Measurements from ENCODE around the gene BORCS6. TPM values are rescaled to one million over a fixed set of nuclear protein-coding genes. Genes with fewer than 3 reads are reported as not detected.
A peak's percentile ranks its signal among the peaks of the same experiment; 100 is the strongest.

BORCS6 gene
- total and polyA plus RNA-seq, 9 of the 15 experiments (the other 6 are each of a cell fraction or from before 2014, with no cell fraction given) = 0.01 to 7.4 (median 2.3) TPM

GRCh38 chr17:8187517-8188262, 2.3 kb downstream of the BORCS6 start (continued):
- TF ChIP-seq MYC (IDR thresholded peaks at IDR 0.05; ENCODE audit: low read depth, low read length) (peak; percentile 49), MYC (CRISPR knock-in tag; IDR thresholded peaks at IDR 0.05; ENCODE audit: borderline replicate concordance, low read depth) (no peak; the same call in 1 of the 2 replicates), ZNF212 (CRISPR knock-in tag; IDR thresholded peaks at IDR 0.05) (no peak), RBM15 (IDR thresholded peaks at IDR 0.05; ENCODE audit: insufficient read depth, low read length) (no peak), TAF7 (tag; IDR thresholded peaks at IDR 0.05) (no peak), PATZ1 (CRISPR knock-in tag; IDR thresholded peaks at IDR 0.05; ENCODE audit: borderline replicate concordance) (no peak), ZZZ3 (IDR thresholded peaks at IDR 0.05) (no peak), KDM1A (IDR thresholded peaks at IDR 0.05) (peak in 1 of 2 experiments; percentile 17; a peak in 1 of 4 replicates), NFE2L1 (tag; IDR thresholded peaks at IDR 0.05; ENCODE audit: borderline replicate concordance, low read depth) (no peak), RFX1 (IDR thresholded peaks at IDR 0.05) (no peak; the same call in 1 of the 2 replicates), POLR2AphosphoS5 (IDR thresholded peaks at IDR 0.05; ENCODE audit: control insufficient read depth, insufficient read depth, low read depth, low read length) (peak; percentile 32; the same call in 1 of the 2 replicates), TRIM24 (IDR thresholded peaks at IDR 0.05) (0 out of 4 replicates have a peak, but pooled peaks of 1 of the 2 experiments have one; percentile 17), ESRRB (CRISPR knock-in tag; IDR thresholded peaks at IDR 0.05; ENCODE audit: borderline replicate concordance) (no peak), SRSF9 (IDR thresholded peaks at IDR 0.05; ENCODE audit: borderline replicate concordance, low read depth, low read length) (no peak), ZNF561 (CRISPR knock-in tag; conservative IDR thresholded peaks at IDR 0.05) (no peak), TCFL5 (CRISPR knock-in tag; conservative IDR thresholded peaks at IDR 0.05) (no peak), SIN3A (IDR thresholded peaks at IDR 0.05; ENCODE audit: borderline replicate concordance in 2 of 2, control insufficient read depth in 1 of 2, low read depth in 2 of 2, low read length in 2 of 2) (peak; percentile 29 to 53; a peak in 2 of 4 replicates), BDP1 (IDR thresholded peaks at IDR 0.05; ENCODE audit: insufficient read depth, insufficient read length) (peak; percentile 54), SPI1 (IDR thresholded peaks at IDR 0.05; ENCODE audit: borderline replicate concordance, low read depth, low read length) (no peak), ZNF551 (CRISPR knock-in tag; IDR thresholded peaks at IDR 0.05) (no peak), ARHGAP35 (IDR thresholded peaks at IDR 0.05; ENCODE audit: partially characterized antibody) (no peak), PHTF2 (CRISPR knock-in tag; IDR thresholded peaks at IDR 0.05) (no peak), CBFA2T3 (IDR thresholded peaks at IDR 0.05) (peak; percentile 78), TAF1 (IDR thresholded peaks at IDR 0.05; ENCODE audit: control insufficient read depth, extremely low read depth, insufficient read depth, low read length, severe bottlenecking) (no peak), ZNF77 (CRISPR knock-in tag; IDR thresholded peaks at IDR 0.05) (no peak), GATAD2B (IDR thresholded peaks at IDR 0.05; ENCODE audit: borderline replicate concordance) (peak; percentile 20; the same call in 1 of the 2 replicates)
- TF ChIP-seq, protein P1, sequence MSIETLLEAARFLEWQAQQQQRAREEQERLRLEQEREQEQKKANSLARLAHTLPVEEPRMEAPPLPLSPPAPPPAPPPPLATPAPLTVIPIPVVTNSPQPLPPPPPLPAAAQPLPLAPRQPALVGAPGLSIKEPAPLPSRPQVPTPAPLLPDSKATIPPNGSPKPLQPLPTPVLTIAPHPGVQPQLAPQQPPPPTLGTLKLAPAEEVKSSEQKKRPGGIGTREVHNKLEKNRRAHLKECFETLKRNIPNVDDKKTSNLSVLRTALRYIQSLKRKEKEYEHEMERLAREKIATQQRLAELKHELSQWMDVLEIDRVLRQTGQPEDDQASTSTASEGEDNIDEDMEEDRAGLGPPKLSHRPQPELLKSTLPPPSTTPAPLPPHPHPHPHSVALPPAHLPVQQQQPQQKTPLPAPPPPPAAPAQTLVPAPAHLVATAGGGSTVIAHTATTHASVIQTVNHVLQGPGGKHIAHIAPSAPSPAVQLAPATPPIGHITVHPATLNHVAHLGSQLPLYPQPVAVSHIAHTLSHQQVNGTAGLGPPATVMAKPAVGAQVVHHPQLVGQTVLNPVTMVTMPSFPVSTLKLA (conservative IDR thresholded peaks at IDR 0.05) = peak; percentile 84 to 90
